HepG2 (cell line): ENCODE results near the gene CPNE1. TPM values are rescaled to one million over a fixed set of nuclear protein-coding genes. Genes with fewer than 3 reads are reported as not detected.

ENCODE experiments used
- ADNP ChIP-seq: sonication (generic); formaldehyde crosslinking; IDR thresholded peaks from 2 replicates; pipeline ENCODE4 v1.4.0; 2020; ENCODE audit warnings: missing genetic modification reagents
- FOXA3 ChIP-seq: IDR thresholded peaks from 2 replicates; pipeline ENCODE4 v1.6.1; 2016; ENCODE audit warnings: missing genetic modification reagents, missing compliant biosample characterization
- GTF3A ChIP-seq: sonication (generic); formaldehyde crosslinking; conservative IDR thresholded peaks from 2 replicates; pipeline ENCODE4 v1.4.0; 2020; ENCODE audit warnings: mild to moderate bottlenecking, missing genetic modification reagents
- KMT2B ChIP-seq: IDR thresholded peaks from 2 replicates; pipeline ENCODE4 v1.6.1; 2016; ENCODE audit warnings: missing genetic modification reagents, missing compliant biosample characterization
- MTA1 ChIP-seq: sonication (generic); formaldehyde crosslinking; IDR thresholded peaks from 2 replicates; pipeline ENCODE4 v1.4.0; 2020; ENCODE audit warnings: missing genetic modification reagents, mild to moderate bottlenecking, borderline replicate concordance
- PHF20 ChIP-seq: sonication (generic); formaldehyde crosslinking; IDR thresholded peaks from 2 replicates; pipeline ENCODE4 v1.5.0; 2020; ENCODE audit warnings: mild to moderate bottlenecking, missing genetic modification reagents
- PHF21A ChIP-seq: sonication (generic); formaldehyde crosslinking; IDR thresholded peaks from 2 replicates; pipeline ENCODE4 v1.5.0; 2020; ENCODE audit warnings: mild to moderate bottlenecking, missing genetic modification reagents
- POGK ChIP-seq: sonication (generic); formaldehyde crosslinking; conservative IDR thresholded peaks from 2 replicates; pipeline ENCODE4 v1.8.0; 2022; ENCODE audit warnings: mild to moderate bottlenecking, moderate library complexity, missing genetic modification reagents
- PRDM10 ChIP-seq: sonication (generic); formaldehyde crosslinking; IDR thresholded peaks from 2 replicates; pipeline ENCODE4 v1.4.0; 2020; ENCODE audit warnings: low read depth, missing genetic modification reagents
- RELA ChIP-seq: sonication (generic); formaldehyde crosslinking; IDR thresholded peaks from 2 replicates; pipeline ENCODE4 v1.4.0; 2020; ENCODE audit warnings: missing genetic modification reagents
- TBX3 ChIP-seq: fragments of 450-650 bp; IDR thresholded peaks from 2 replicates; pipeline ENCODE4 v1.6.1; 2017; ENCODE audit warnings: antibody characterized with exemption, mild to moderate bottlenecking, inconsistent platforms, borderline replicate concordance
- YEATS2 ChIP-seq: sonication (generic); formaldehyde crosslinking; IDR thresholded peaks from 2 replicates; pipeline ENCODE4 v1.4.0; 2020; ENCODE audit warnings: missing genetic modification reagents, borderline replicate concordance
- ZNF180 ChIP-seq: sonication (generic); formaldehyde crosslinking; IDR thresholded peaks from 2 replicates; pipeline ENCODE4 v1.4.0; 2020; ENCODE audit warnings: low read depth, missing genetic modification reagents, borderline replicate concordance
- ZNF572 ChIP-seq: sonication (generic); formaldehyde crosslinking; IDR thresholded peaks from 2 replicates; pipeline ENCODE4 v1.5.1; 2020; ENCODE audit warnings: mild to moderate bottlenecking, missing genetic modification reagents
- ZNF891 ChIP-seq: sonication (generic); formaldehyde crosslinking; IDR thresholded peaks from 2 replicates; pipeline ENCODE4 v1.5.0; 2020; ENCODE audit warnings: mild to moderate bottlenecking, missing genetic modification reagents
- polyA plus RNA-seq, 8 experiments: library from polyadenylated mRNA; depleted of rRNA in 3 of 8; stranded (reverse) in 7 of 8; unstranded in 1 of 8; fragments of >200 nt; fragmentation: Illumina TruSeq in 4 of 8; extraction: Trizol in 4 of 8; gene quantifications; 2 replicates each; pipeline versions ENCODE4 v1.2.1 to v1.2.3, GENCODE V29; 2011 to 2016; ENCODE audit warnings: low read depth in 4 of 8, missing spikeins in 1 of 8, mixed read lengths in 1 of 8; ENCODE audit not compliant: insufficient read depth in 1 of 8
- total RNA-seq, 5 experiments: library from RNA; depleted of rRNA; stranded (reverse); fragments of >200 nt; fragmentation: Illumina TruSeq; extraction: Trizol; gene quantifications; 2 replicates each; pipeline ENCODE4 v1.2.3, GENCODE V29; 2016; ENCODE audit warnings: low read depth in 1 of 5
- TF ChIP-seq, protein P1 (sequence below): sonication (generic); formaldehyde crosslinking; IDR thresholded peaks from 2 replicates; pipeline ENCODE4 v1.4.0; 2020; ENCODE audit warnings: missing genetic modification reagents, borderline replicate concordance
- TF ChIP-seq, protein P2 (sequence below): sonication (generic); formaldehyde crosslinking; IDR thresholded peaks from 2 replicates; pipeline ENCODE4 v1.5.0; 2020; ENCODE audit warnings: missing genetic modification reagents, mild to moderate bottlenecking, borderline replicate concordance

The CPNE1 gene
- total and polyA plus RNA-seq, 2 of the 13 experiments (the other 11 are each of a cell fraction or from before 2014, with no cell fraction given), result 408 to 431 TPM

DNA sequence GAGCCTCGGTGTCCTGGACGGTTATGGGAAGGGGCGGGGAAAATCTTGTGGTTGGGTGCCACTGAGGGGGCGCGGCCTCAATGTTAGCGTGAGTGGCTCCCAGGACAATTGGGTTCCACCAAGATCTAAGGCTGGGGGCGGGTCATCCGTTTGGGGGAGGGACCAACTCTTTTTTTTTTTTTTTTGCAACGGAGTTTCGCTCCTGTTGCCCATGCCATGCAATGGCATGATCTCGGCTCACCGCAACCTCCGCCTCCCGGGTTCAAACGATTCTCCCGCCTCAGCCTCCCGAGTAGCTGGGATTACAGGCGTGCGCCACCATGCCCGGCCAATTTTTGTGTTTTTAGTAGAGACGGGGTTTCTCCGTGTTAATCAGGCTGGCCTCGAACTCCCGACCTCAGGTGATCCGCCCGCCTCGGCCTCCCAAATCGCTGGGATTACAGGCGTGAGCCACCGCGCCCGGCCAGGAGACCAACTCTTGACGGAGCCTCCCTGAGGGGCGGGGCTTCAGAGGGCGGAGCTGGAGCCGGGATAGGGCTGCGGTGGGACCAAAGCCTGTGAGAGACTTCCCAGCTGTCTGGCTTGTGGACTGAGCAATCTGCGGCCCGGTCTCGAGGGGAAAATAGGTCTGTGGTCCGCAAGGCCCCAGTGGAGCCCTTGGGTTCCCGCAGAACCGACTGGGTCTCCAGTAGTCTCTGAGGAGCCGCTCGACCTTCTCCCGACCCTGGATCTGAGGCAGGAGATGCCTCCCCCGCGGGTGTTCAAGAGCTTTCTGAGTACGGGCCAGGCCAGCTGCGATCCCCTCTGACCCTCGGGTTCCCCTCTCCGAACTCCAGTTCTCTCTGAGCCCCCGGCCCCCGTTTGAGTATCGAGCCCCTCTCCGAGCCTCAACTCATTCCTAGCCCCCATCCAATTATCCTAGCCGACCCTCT, 48.0 kb downstream of the CPNE1 start (continued):
- TF ChIP-seq, protein P1, sequence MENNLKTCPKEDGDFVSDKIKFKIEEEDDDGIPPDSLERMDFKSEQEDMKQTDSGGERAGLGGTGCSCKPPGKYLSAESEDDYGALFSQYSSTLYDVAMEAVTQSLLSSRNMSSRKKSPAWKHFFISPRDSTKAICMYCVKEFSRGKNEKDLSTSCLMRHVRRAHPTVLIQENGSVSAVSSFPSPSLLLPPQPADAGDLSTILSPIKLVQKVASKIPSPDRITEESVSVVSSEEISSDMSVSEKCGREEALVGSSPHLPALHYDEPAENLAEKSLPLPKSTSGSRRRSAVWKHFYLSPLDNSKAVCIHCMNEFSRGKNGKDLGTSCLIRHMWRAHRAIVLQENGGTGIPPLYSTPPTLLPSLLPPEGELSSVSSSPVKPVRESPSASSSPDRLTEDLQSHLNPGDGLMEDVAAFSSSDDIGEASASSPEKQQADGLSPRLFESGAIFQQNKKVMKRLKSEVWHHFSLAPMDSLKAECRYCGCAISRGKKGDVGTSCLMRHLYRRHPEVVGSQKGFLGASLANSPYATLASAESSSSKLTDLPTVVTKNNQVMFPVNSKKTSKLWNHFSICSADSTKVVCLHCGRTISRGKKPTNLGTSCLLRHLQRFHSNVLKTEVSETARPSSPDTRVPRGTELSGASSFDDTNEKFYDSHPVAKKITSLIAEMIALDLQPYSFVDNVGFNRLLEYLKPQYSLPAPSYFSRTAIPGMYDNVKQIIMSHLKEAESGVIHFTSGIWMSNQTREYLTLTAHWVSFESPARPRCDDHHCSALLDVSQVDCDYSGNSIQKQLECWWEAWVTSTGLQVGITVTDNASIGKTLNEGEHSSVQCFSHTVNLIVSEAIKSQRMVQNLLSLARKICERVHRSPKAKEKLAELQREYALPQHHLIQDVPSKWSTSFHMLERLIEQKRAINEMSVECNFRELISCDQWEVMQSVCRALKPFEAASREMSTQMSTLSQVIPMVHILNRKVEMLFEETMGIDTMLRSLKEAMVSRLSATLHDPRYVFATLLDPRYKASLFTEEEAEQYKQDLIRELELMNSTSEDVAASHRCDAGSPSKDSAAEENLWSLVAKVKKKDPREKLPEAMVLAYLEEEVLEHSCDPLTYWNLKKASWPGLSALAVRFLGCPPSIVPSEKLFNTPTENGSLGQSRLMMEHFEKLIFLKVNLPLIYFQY, result peak; percentile 65
- TF ChIP-seq ADNP (peak; percentile 99), POGK (CRISPR knock-in tag) (peak; percentile 74), PRDM10 (CRISPR knock-in tag) (peak; percentile 82), PHF20 (peak; percentile 21; the same call in 1 of the 2 replicates), ZNF180 (CRISPR knock-in tag) (0 out of 2 replicates have a peak, but pooled peaks have one; percentile 28), KMT2B (0 out of 2 replicates have a peak, but pooled peaks have one; percentile 48), GTF3A (CRISPR knock-in tag) (peak; percentile 97), ZNF891 (CRISPR knock-in tag) (peak; percentile 87; the same call in 1 of the 2 replicates), RELA (CRISPR knock-in tag) (no peak), PHF21A (peak; percentile 58; the same call in 1 of the 2 replicates), ZNF572 (CRISPR knock-in tag) (peak; percentile 85), MTA1 (CRISPR knock-in tag) (peak; percentile 71; the same call in 1 of the 2 replicates), FOXA3 (CRISPR knock-in tag) (peak; percentile 60), YEATS2 (CRISPR knock-in tag) (peak; percentile 41), TBX3 (0 out of 2 replicates have a peak, but pooled peaks have one; percentile 26)
- TF ChIP-seq, protein P2, sequence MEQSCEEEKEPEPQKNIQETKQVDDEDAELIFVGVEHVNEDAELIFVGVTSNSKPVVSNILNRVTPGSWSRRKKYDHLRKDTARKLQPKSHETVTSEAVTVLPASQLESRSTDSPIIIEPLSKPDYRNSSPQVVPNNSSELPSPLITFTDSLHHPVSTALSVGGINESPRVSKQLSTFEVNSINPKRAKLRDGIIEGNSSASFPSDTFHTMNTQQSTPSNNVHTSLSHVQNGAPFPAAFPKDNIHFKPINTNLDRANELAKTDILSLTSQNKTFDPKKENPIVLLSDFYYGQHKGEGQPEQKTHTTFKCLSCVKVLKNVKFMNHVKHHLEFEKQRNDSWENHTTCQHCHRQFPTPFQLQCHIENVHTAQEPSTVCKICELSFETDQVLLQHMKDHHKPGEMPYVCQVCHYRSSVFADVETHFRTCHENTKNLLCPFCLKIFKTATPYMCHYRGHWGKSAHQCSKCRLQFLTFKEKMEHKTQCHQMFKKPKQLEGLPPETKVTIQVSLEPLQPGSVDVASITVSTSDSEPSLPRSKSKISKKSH (CRISPR knock-in tag), result peak; percentile 99
